HG03135 (cell line): ENCODE measurements around the gene TBX3.

ENCODE experiments used
- ATAC-seq: cut with Tn5 transposase; IDR thresholded peaks from one replicate; pipeline ENCODE4 v1.9.1; 2021; ENCODE audit warnings: mild to moderate bottlenecking, moderate library complexity; ENCODE audit not compliant: unreplicated experiment

Gene TBX3

GRCh38 chr12:114696443-114697242 lies 12.7 kb upstream of the TBX3 start:
- no peak for ATAC-seq

- no peak for ATAC-seq
Measured at GRCh38 chr12:114695305-114695592, 11.3 kb upstream of the TBX3 start.

GRCh38 chr12:114694436-114695304 lies 10.7 kb upstream of the TBX3 start:
- no peak for ATAC-seq

GRCh38 chr12:114693532-114693931 lies 9.6 kb upstream of the TBX3 start:
- no peak for ATAC-seq

GRCh38 chr12:114693059-114693531 lies 9.1 kb upstream of the TBX3 start:
- no peak for ATAC-seq

- ATAC-seq: no peak
Measured at GRCh38 chr12:114692186-114693058, 8.4 kb upstream of the TBX3 start.

- no peak for ATAC-seq
Measured at GRCh38 chr12:114691763-114692185, 7.8 kb upstream of the TBX3 start.

- no peak for ATAC-seq
Measured at GRCh38 chr12:114691196-114691595, 7.2 kb upstream of the TBX3 start.

- no peak for ATAC-seq
Measured at GRCh38 chr12:114690267-114691135, 6.5 kb upstream of the TBX3 start.

- no peak for ATAC-seq
Measured at GRCh38 chr12:114689075-114689994, 5.4 kb upstream of the TBX3 start.

- ATAC-seq: no peak
Measured at GRCh38 chr12:114688256-114688845, 4.4 kb upstream of the TBX3 start.

GRCh38 chr12:114687802-114688201 lies 3.8 kb upstream of the TBX3 start:
- no peak for ATAC-seq

GRCh38 chr12:114686773-114687500 lies 3.0 kb upstream of the TBX3 start:
- no peak for ATAC-seq

GRCh38 chr12:114686426-114686772 lies 2.4 kb upstream of the TBX3 start:
- no peak for ATAC-seq

GRCh38 chr12:114685869-114686268 lies 1.9 kb upstream of the TBX3 start:
- no peak for ATAC-seq

GRCh38 chr12:114685320-114685781 lies 1.4 kb upstream of the TBX3 start:
- no peak for ATAC-seq

GRCh38 chr12:114684870-114685273 lies 897 bp upstream of the TBX3 start:
- no peak for ATAC-seq

GRCh38 chr12:114683709-114684097 lies 272 bp downstream of the TBX3 start:
- no peak for ATAC-seq
